ENCODE results near the gene CT47A7.
"Not testable (repeated sequence)": the region's sequence is repeated elsewhere in the genome, so short reads cannot be mapped to it uniquely, and the experiment has no call there.

Gene CT47A7

GRCh38 chrX:120956500-120956899 is at the start of gene CT47A7:
TSS of gene CT47A7 (minus strand) at chrX:120956600. CDS start at chrX:120956345, 255 bp downstream.
- not testable (repeated sequence) for ATAC-seq

GRCh38 chrX:121000589-121000988 is 44.2 kb upstream of the CT47A7 start:
- no peak for ATAC-seq

GRCh38 chrX:120999413-120999812 is 43.0 kb upstream of the CT47A7 start:
- ATAC-seq, result no peak

GRCh38 chrX:120985660-120986059 is 29.3 kb upstream of the CT47A7 start, which contains the start of gene CT47A1:
TSS of gene CT47A1 (minus strand) at chrX:120985760. CDS start at chrX:120985529, 231 bp downstream.
- not testable (repeated sequence) for ATAC-seq

Data from activated CD4-positive, CD25-positive, alpha-beta regulatory T cell treated with anti-CD3 and anti-CD28 coated beads, Interleukin-2, amount 50 U/mL, for 24 hours (primary cell).